HFF-Myc (cell line): Measurements from ENCODE around the gene KRTAP22-1.

Experiments used
- DNase-seq: peaks from one replicate; pipeline ENCODE4 v3.0.0-alpha.2; 2011; ENCODE audit warnings: low read depth; ENCODE audit errors: extremely low read depth
- H3K4me3 ChIP-seq: replicated peaks from 2 replicates; pipeline ENCODE4 v1.5.1; 2011; ENCODE audit warnings: low read depth, mild to moderate bottlenecking, control low read depth, low read length
- TF ChIP-seq, protein P1 (sequence below): IDR thresholded peaks from 2 replicates; pipeline ENCODE4 v1.5.1; 2012; ENCODE audit warnings: mild to moderate bottlenecking, low read depth, low read length, control low read depth; ENCODE audit errors: missing control alignments

KRTAP22-1 gene

DNA sequence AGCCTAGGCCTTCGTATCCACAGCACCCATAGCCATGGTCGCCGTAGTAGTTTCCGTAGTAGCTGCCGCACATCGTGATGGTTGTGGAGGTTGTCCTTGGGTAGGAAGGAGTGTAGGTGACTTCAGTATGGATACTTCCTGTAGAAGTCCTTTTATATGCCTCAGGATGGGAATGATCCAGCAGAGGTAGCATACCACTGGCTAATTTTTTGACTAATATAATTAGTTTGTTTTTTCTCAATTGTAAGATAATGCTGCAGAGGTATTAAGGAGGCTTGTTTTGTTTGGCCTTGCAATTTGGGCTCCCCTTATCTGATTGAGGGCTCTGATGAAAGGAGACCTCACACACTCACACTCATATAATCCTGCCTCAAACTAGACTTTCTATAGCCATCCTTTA lies 2.1 kb upstream of the KRTAP22-1 start, which contains the start of gene KRTAP6-2:
Gene KRTAP6-2, minus strand, starts transcription at position 101 of the 400 bp plus-strand sequence. Its CDS starts 28 bp downstream, at position 73.
- TF ChIP-seq, protein P1, sequence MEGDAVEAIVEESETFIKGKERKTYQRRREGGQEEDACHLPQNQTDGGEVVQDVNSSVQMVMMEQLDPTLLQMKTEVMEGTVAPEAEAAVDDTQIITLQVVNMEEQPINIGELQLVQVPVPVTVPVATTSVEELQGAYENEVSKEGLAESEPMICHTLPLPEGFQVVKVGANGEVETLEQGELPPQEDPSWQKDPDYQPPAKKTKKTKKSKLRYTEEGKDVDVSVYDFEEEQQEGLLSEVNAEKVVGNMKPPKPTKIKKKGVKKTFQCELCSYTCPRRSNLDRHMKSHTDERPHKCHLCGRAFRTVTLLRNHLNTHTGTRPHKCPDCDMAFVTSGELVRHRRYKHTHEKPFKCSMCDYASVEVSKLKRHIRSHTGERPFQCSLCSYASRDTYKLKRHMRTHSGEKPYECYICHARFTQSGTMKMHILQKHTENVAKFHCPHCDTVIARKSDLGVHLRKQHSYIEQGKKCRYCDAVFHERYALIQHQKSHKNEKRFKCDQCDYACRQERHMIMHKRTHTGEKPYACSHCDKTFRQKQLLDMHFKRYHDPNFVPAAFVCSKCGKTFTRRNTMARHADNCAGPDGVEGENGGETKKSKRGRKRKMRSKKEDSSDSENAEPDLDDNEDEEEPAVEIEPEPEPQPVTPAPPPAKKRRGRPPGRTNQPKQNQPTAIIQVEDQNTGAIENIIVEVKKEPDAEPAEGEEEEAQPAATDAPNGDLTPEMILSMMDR, result no peak
- no peak within 1 kb of the TSS for H3K4me3 ChIP-seq
- DNase-seq, result no peak

DNA sequence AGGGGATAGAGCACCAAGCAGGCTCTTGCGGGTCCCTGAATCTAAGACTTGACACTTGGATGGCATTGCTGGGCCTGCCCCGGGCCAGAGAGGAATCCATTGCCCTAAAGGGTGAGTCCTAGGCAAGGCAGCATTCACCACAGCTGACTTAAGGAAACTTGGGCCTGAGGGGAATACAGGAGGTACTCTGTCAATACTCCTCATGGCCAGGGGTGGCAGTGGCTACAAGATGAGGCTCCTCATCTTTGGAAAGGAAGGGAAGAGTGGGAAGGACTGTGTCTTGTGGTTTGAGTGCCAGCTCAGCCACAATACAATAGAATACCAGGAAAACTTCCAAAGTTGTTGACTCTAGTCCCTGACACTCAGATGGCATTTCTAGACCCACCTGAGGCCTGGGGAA lies 5.1 kb downstream of the KRTAP22-1 start:
- no peak for DNase-seq
- no peak overlapping the region for H3K4me3 ChIP-seq
- TF ChIP-seq, protein P1, result no peak

DNA sequence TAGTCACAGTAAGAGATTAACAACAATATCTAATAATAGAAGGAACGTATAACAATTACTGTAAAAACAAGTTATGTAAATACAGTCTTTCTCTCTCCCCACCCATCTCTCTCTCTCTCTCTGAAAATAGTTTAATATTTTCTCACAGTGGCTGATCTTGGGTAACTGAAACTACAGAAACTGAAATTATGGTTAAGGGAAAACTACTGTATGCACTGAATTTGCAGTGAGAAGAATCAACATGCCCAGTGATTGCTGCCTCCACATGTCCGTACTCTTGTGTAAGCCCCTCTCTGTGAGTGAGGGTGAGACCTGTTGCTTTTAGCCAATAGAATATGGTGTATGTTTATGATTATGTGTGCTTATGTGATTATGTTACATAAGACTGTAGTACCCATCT lies 11.2 kb downstream of the KRTAP22-1 start:
- TF ChIP-seq, protein P1, result no peak
- no peak overlapping the region for H3K4me3 ChIP-seq
- DNase-seq, result no peak

DNA sequence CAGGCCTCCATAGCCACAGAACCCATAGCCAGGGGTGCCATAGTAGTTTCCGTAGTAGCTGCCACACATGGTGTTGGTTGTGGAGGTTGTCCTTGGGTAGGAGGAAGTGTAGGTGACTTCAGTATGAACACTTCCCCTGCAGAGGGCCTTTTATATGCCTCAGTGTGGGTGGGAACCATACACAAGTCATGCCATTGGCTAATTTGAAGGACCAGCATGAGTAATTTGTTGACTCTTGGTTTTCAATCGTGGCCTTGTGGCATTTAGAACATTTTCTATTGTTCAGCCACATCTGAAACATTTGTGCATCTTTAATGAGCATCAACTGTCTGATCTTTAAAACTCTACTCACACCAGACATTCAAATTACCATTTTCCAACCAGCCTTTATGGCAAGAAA lies 12.9 kb downstream of the KRTAP22-1 start, which contains the start of gene KRTAP6-1:
Gene KRTAP6-1, minus strand, starts transcription at position 95 of the 400 bp plus-strand sequence. Its CDS starts 26 bp downstream, at position 69.
- TF ChIP-seq, protein P1, result no peak
- no peak within 1 kb of the TSS for H3K4me3 ChIP-seq
- DNase-seq, result no peak

DNA sequence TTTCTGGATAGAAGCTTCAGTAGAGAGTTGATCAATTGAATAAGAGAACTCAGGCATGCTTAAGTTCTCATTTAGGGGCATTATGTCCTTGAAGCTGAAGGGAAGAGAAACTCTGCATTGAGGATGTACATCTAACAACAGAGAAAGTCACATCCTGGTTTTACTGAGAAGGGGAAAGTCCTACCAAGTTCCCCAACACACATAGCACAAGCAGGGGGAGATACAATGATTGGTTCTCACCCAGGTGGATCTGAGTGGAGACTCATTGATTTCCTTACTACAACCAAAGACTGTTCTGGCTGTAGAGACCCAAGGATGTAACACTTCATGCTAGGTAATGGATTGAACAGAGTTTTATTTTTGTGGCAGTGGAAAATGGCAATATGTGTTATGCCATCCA lies 14.3 kb downstream of the KRTAP22-1 start:
- TF ChIP-seq, protein P1, result no peak
- no peak overlapping the region for H3K4me3 ChIP-seq
- no peak for DNase-seq

DNA sequence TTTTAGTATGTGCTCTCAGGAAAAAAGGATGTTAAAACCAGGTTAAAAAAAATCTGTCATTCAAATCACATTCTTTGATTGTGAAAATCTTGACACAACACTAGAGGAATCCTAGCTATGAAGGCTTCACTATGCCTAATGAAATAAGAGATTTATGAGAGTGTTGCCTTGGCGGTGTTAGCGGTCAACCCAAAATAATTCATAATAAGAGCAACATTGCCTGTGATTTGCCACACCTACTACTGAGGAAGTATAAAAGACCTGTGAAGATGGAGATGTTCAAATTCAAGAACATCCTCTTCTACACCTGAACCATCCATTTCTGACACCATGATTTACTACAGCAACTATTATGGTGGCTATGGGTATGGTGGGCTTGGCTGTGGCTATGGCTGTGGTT lies 15.2 kb downstream of the KRTAP22-1 start, which contains the start of gene KRTAP20-1:
Gene KRTAP20-1, plus strand, starts transcription at position 301 of the 400 bp plus-strand sequence. Its CDS starts 30 bp downstream, at position 331.
- TF ChIP-seq, protein P1, result no peak
- no peak for DNase-seq
- H3K4me3 ChIP-seq, result no peak within 1 kb of the TSS

DNA sequence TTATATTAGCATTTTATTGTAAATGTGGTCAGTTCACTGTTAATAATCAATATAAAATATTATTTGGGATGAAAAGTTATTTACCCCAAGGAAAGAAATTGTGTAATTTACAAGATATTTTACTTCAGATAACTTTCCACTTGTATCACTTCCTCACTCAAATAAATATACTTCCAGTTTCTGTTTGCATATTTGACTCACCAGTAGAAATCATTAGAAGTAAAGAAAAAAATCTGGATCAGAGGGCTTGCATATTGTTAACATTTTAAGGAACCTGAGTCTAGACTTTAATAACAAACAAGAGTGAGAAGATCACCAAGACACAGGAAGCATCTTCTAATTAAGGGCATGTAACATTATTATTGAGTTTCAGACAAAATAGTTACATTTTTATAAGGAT lies 19.2 kb downstream of the KRTAP22-1 start:
- TF ChIP-seq, protein P1, result no peak
- no peak overlapping the region for H3K4me3 ChIP-seq
- DNase-seq, result no peak
